ENCODE data around the gene UBE2L3. TPM values are rescaled to one million over a fixed set of nuclear protein-coding genes. Genes with fewer than 3 reads are reported as not detected.

UBE2L3 gene
- total and polyA plus RNA-seq, 2 experiments from 2014 or later, result 86.3 to 136 TPM

DNA sequence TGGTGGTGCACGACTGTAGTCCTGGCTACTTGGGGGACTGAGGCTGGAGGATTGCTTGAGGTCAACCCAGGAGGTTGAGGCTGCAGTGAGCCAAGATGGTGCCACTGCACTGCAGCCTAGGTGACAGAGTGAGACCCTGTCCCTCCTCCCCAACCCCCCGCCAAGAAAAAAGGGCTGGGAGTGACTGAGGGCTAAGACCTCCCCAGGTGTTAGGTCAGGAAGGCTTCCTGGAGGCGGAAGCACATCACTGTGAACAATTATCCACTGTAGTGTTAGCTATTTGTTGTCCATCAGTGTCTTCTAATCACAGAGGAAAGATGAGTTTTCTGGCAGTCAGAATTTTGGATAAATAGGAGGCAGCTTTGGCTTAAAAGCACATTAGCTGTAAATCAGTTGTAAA lies 53.5 kb downstream of the UBE2L3 start (continued):
- TF ChIP-seq, protein P1, sequence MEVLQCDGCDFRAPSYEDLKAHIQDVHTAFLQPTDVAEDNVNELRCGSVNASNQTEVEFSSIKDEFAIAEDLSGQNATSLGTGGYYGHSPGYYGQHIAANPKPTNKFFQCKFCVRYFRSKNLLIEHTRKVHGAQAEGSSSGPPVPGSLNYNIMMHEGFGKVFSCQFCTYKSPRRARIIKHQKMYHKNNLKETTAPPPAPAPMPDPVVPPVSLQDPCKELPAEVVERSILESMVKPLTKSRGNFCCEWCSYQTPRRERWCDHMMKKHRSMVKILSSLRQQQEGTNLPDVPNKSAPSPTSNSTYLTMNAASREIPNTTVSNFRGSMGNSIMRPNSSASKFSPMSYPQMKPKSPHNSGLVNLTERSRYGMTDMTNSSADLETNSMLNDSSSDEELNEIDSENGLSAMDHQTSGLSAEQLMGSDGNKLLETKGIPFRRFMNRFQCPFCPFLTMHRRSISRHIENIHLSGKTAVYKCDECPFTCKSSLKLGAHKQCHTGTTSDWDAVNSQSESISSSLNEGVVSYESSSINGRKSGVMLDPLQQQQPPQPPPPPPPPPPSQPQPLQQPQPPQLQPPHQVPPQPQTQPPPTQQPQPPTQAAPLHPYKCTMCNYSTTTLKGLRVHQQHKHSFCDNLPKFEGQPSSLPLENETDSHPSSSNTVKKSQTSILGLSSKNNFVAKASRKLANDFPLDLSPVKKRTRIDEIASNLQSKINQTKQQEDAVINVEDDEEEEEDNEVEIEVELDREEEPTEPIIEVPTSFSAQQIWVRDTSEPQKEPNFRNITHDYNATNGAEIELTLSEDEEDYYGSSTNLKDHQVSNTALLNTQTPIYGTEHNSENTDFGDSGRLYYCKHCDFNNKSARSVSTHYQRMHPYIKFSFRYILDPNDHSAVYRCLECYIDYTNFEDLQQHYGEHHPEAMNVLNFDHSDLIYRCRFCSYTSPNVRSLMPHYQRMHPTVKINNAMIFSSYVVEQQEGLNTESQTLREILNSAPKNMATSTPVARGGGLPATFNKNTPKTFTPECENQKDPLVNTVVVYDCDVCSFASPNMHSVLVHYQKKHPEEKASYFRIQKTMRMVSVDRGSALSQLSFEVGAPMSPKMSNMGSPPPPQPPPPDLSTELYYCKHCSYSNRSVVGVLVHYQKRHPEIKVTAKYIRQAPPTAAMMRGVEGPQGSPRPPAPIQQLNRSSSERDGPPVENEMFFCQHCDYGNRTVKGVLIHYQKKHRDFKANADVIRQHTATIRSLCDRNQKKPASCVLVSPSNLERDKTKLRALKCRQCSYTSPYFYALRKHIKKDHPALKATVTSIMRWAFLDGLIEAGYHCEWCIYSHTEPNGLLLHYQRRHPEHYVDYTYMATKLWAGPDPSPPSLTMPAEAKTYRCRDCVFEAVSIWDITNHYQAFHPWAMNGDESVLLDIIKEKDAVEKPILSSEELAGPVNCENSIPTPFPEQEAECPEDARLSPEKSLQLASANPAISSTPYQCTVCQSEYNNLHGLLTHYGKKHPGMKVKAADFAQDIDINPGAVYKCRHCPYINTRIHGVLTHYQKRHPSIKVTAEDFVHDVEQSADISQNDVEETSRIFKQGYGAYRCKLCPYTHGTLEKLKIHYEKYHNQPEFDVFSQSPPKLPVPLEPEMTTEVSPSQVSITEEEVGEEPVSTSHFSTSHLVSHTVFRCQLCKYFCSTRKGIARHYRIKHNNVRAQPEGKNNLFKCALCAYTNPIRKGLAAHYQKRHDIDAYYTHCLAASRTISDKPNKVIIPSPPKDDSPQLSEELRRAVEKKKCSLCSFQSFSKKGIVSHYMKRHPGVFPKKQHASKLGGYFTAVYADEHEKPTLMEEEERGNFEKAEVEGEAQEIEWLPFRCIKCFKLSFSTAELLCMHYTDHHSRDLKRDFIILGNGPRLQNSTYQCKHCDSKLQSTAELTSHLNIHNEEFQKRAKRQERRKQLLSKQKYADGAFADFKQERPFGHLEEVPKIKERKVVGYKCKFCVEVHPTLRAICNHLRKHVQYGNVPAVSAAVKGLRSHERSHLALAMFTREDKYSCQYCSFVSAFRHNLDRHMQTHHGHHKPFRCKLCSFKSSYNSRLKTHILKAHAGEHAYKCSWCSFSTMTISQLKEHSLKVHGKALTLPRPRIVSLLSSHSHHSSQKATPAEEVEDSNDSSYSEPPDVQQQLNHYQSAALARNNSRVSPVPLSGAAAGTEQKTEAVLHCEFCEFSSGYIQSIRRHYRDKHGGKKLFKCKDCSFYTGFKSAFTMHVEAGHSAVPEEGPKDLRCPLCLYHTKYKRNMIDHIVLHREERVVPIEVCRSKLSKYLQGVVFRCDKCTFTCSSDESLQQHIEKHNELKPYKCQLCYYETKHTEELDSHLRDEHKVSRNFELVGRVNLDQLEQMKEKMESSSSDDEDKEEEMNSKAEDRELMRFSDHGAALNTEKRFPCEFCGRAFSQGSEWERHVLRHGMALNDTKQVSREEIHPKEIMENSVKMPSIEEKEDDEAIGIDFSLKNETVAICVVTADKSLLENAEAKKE (CRISPR knock-in tag; IDR thresholded peaks at IDR 0.05), result no peak

GRCh38 chr22:21622011-21622918 lies 54.8 kb downstream of the UBE2L3 start:
- H3K27me3 Mint-ChIP-seq (ENCODE audit: insufficient read depth, low read depth, poor library complexity), result peaks cover 23% of the 10 kb centered on the region
- Histone ChIP-seq H3K4me3 (no peak overlapping the region), H4K20me1 (replicated peaks; ENCODE audit: insufficient read depth) (peaks cover 72% of the 10 kb centered on the region), H3K27ac (ENCODE audit: low read depth) (no peak overlapping the region), H3F3A (replicated peaks; ENCODE audit: low read depth) (peaks cover 36% of the 10 kb centered on the region; the same call in 1 of the 2 replicates), H3K27me3 (ENCODE audit: insufficient read depth) (no peaks in the 10 kb centered on the region), H2AFZ (no peak overlapping the region), H3K4me1 (ENCODE audit: insufficient read depth) (peaks cover 10% of the 10 kb centered on the region; the same call in 1 of the 2 replicates), H3K79me2 (replicated peaks; ENCODE audit: insufficient read depth) (peaks cover 33% of the 10 kb centered on the region), H3K9me2 (ENCODE audit: insufficient read depth) (no peaks in the 10 kb centered on the region), H3K4me2 (no peak overlapping the region), H3K36me3 (ENCODE audit: insufficient read depth) (no peaks in the 10 kb centered on the region; the same call in 1 of the 2 replicates)
- ATAC-seq (no peak), DNase-seq (ENCODE audit: low spot score) (no peak)
- TF ChIP-seq EZH2phosphoT487 (IDR thresholded peaks at IDR 0.05; ENCODE audit: unreplicated experiment) (no peak), ZNF331 (CRISPR knock-in tag; IDR thresholded peaks at IDR 0.05; ENCODE audit: low read depth) (no peak)
- no peaks in the 10 kb centered on the region for H3K9me3 Mint-ChIP-seq
- peaks cover 27% of the 10 kb centered on the region for H3K36me3 Mint-ChIP-seq (ENCODE audit: low read depth)
- no peak overlapping the region; the same call in 2 of the 3 replicates for H3K4me3 Mint-ChIP-seq
- peaks cover 24% of the 10 kb centered on the region for H3K4me1 Mint-ChIP-seq
- no peak overlapping the region for H3K27ac Mint-ChIP-seq
